Measurements from ENCODE around the gene ZNF407. TPM values are rescaled to one million over a fixed set of nuclear protein-coding genes. Genes with fewer than 3 reads are reported as not detected.

The ZNF407 gene
- total RNA-seq, 1 donor from 2014 or later, result 11.4 TPM

- no peak for DNase-seq (ENCODE audit: low read depth in 2 of 2)
These were observed 120.6 kb downstream of the ZNF407 start for GRCh38 chr18:74718312-74718711.

- DNase-seq (ENCODE audit: low read depth in 2 of 2), result peak in 1 of 2 donors; percentile 34
These were observed 124.6 kb downstream of the ZNF407 start for GRCh38 chr18:74722237-74722636.

GRCh38 chr18:74724186-74724585 lies 126.5 kb downstream of the ZNF407 start:
- no peak for DNase-seq (ENCODE audit: low read depth in 2 of 2)

GRCh38 chr18:74725690-74726089 lies 128.0 kb downstream of the ZNF407 start:
- no peak for DNase-seq (ENCODE audit: low read depth in 2 of 2)

- DNase-seq (ENCODE audit: low read depth in 2 of 2), result no peak
These were observed 130.9 kb downstream of the ZNF407 start for GRCh38 chr18:74728586-74728985.

GRCh38 chr18:74731097-74731496 lies 133.4 kb downstream of the ZNF407 start:
- DNase-seq (ENCODE audit: low read depth in 2 of 2), result peak in 1 of 2 donors; percentile 4

GRCh38 chr18:74732380-74732779 lies 134.7 kb downstream of the ZNF407 start:
- DNase-seq (ENCODE audit: low read depth in 2 of 2), result no peak

- no peak for DNase-seq (ENCODE audit: low read depth in 2 of 2)
These were observed 135.9 kb downstream of the ZNF407 start for GRCh38 chr18:74733598-74733997.

GRCh38 chr18:74734013-74734444 lies 136.4 kb downstream of the ZNF407 start:
- DNase-seq (ENCODE audit: low read depth in 2 of 2), result no peak

- no peak for DNase-seq (ENCODE audit: low read depth in 2 of 2)
These were observed 142.3 kb downstream of the ZNF407 start for GRCh38 chr18:74739926-74740325.

GRCh38 chr18:74742573-74743243 lies 145.0 kb downstream of the ZNF407 start:
- DNase-seq (ENCODE audit: low read depth in 2 of 2), result no peak

- DNase-seq (ENCODE audit: low read depth in 2 of 2), result peak in 1 of 2 donors; percentile 61
These were observed 148.1 kb downstream of the ZNF407 start for GRCh38 chr18:74745633-74746403.

- DNase-seq (ENCODE audit: low read depth in 2 of 2), result no peak
These were observed 151.1 kb downstream of the ZNF407 start for GRCh38 chr18:74748809-74749208.

GRCh38 chr18:74758995-74759394 lies 161.3 kb downstream of the ZNF407 start:
- no peak for DNase-seq (ENCODE audit: low read depth in 2 of 2)

GRCh38 chr18:74760026-74760425 lies 162.4 kb downstream of the ZNF407 start:
- DNase-seq (ENCODE audit: low read depth in 2 of 2), result no peak

- no peak for DNase-seq (ENCODE audit: low read depth in 2 of 2)
These were observed 162.8 kb downstream of the ZNF407 start for GRCh38 chr18:74760436-74760835.

- DNase-seq (ENCODE audit: low read depth in 2 of 2), result no peak
These were observed 168.6 kb downstream of the ZNF407 start for GRCh38 chr18:74766251-74766650.

GRCh38 chr18:74768096-74768495 lies 170.4 kb downstream of the ZNF407 start:
- DNase-seq (ENCODE audit: low read depth in 2 of 2), result no peak

- DNase-seq (ENCODE audit: low read depth in 2 of 2), result no peak
These were observed 175.5 kb downstream of the ZNF407 start for GRCh38 chr18:74773171-74773624.

- no peak for DNase-seq (ENCODE audit: low read depth in 2 of 2)
These were observed 176.8 kb downstream of the ZNF407 start for GRCh38 chr18:74774486-74774885.

GRCh38 chr18:74775239-74775638 lies 177.6 kb downstream of the ZNF407 start:
- no peak for DNase-seq (ENCODE audit: low read depth in 2 of 2)

- DNase-seq (ENCODE audit: low read depth in 2 of 2), result no peak
These were observed 180.6 kb downstream of the ZNF407 start for GRCh38 chr18:74778191-74778847.
